Left lung (tissue), 10 donors: Measurements from ENCODE around the gene MT2A. TPM values are rescaled to one million over a fixed set of nuclear protein-coding genes. Genes with fewer than 3 reads are reported as not detected.

Experiments
- ATAC-seq: fragments of 200-7000 bp; cut with Tn5 transposase; one replicate; pipeline ENCODE4 v1.9.1; 2020; ENCODE audit warnings: moderate library complexity
- DNase-seq, 4 donors: peaks; one replicate each; pipeline ENCODE4 v3.0.0-alpha.2; 2013 to 2020
- H3K27ac ChIP-seq, 2 donors: fragments of 200-600 bp; sonication (generic) in 1 of 2; one replicate each; pipeline versions ENCODE4 v1.5.0 to v1.8.0; 2020 to 2021
- H3K27me3 ChIP-seq, 2 donors: fragments of 200-600 bp; sonication (generic) in 1 of 2; one replicate each; pipeline versions ENCODE4 v1.5.0 to v1.8.0; 2020 to 2021
- H3K36me3 ChIP-seq, 2 donors: fragments of 200-600 bp; sonication (generic) in 1 of 2; one replicate each; pipeline versions ENCODE4 v1.5.0 to v1.8.0; 2020 to 2021
- H3K4me1 ChIP-seq, 2 donors: fragments of 200-600 bp; one replicate each; pipeline ENCODE4 v1.8.0; 2021
- H3K4me3 ChIP-seq, 2 donors: fragments of 200-600 bp; sonication (generic) in 1 of 2; one replicate each; pipeline versions ENCODE4 v1.5.0 to v1.8.0; 2020 to 2021; ENCODE audit warnings: mild to moderate bottlenecking in 1 of 2
- H3K9me3 ChIP-seq, 2 donors: fragments of 200-600 bp; sonication (generic) in 1 of 2; one replicate each; pipeline versions ENCODE4 v1.5.0 to v1.8.0; 2020 to 2021
- intact Hi-C, 2 donors: fragments of 100-400 bp; cut with DNase I; formaldehyde crosslinking; loops; one replicate each; pipeline versions ENCODE4 v1.11.2 to v1.14.2; 2022
- polyA plus RNA-seq, 6 donors: library from polyadenylated mRNA; unstranded; fragments of 120-200 nt; gene quantifications; one replicate each; pipeline ENCODE4 v1.2.1, GENCODE V29; 2013; ENCODE audit not compliant: insufficient read length in 6 of 6
- total RNA-seq, 2 donors: library from RNA; stranded (reverse); fragmentation: NEBNext Ultra II Directional; extraction: Animal tissue kit (Norgen Biotek cat#: 25700); gene quantifications; one replicate each; pipeline ENCODE4 v1.2.1, GENCODE V29; 2021
- TF ChIP-seq, protein P1 (sequence below), 2 donors: fragments of 200-600 bp; sonication (generic) in 1 of 2; IDR thresholded peaks; one replicate each; pipeline versions ENCODE4 v1.5.0 to v1.8.0; 2021; ENCODE audit warnings: antibody characterized with exemption in 2 of 2
- donor health status: DM: no; HTN: yes; CAD: no.
- donor health status: DM: no; HTN: no; CAD: no.

The MT2A gene
- total and polyA plus RNA-seq, 8 donors: 27.1 to 425 (median 47.9) TPM

GRCh38 chr16:56645311-56645710, 36.9 kb downstream of the MT2A start:
- ATAC-seq: no peak
- H3K27me3 ChIP-seq: peaks cover 17 to 89% of the 10 kb centered on the region in 2 donors
- peaks cover 0 to 17% of the 10 kb centered on the region in 2 donors for H3K4me1 ChIP-seq
- intact Hi-C loops: no loop called here
- no peak overlapping the region for H3K4me3 ChIP-seq
- no peak overlapping the region for H3K27ac ChIP-seq
- no peaks in the 10 kb centered on the region for H3K9me3 ChIP-seq
- TF ChIP-seq, protein P1, sequence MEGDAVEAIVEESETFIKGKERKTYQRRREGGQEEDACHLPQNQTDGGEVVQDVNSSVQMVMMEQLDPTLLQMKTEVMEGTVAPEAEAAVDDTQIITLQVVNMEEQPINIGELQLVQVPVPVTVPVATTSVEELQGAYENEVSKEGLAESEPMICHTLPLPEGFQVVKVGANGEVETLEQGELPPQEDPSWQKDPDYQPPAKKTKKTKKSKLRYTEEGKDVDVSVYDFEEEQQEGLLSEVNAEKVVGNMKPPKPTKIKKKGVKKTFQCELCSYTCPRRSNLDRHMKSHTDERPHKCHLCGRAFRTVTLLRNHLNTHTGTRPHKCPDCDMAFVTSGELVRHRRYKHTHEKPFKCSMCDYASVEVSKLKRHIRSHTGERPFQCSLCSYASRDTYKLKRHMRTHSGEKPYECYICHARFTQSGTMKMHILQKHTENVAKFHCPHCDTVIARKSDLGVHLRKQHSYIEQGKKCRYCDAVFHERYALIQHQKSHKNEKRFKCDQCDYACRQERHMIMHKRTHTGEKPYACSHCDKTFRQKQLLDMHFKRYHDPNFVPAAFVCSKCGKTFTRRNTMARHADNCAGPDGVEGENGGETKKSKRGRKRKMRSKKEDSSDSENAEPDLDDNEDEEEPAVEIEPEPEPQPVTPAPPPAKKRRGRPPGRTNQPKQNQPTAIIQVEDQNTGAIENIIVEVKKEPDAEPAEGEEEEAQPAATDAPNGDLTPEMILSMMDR (IDR thresholded peaks at IDR 0.05): no peak
- no peaks in the 10 kb centered on the region for H3K36me3 ChIP-seq
- DNase-seq: no peak

DNA sequence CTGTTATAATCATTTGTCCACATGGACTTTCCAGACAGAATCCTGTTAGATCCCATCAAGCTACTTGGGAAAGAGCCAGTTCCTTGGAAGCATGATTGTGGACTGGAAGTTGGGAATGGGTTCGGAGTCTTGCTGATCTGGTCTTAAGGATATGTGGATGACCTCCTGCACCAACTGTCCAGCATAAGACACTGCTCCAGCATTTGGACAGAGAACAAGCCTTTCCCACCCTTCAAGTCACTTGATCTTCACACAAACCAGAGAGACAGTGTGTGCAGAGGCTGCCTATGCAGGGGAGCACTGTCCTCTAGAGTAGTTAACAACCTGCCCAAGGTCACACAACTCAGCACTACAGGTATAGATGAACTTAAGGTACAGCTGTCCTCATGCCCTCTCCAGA, 37.5 kb downstream of the MT2A start:
- Histone ChIP-seq H3K27me3 (peaks cover 17 to 84% of the 10 kb centered on the region in 2 donors), H3K4me1 (peaks cover 0 to 17% of the 10 kb centered on the region in 2 donors), H3K4me3 (no peak overlapping the region)

DNA sequence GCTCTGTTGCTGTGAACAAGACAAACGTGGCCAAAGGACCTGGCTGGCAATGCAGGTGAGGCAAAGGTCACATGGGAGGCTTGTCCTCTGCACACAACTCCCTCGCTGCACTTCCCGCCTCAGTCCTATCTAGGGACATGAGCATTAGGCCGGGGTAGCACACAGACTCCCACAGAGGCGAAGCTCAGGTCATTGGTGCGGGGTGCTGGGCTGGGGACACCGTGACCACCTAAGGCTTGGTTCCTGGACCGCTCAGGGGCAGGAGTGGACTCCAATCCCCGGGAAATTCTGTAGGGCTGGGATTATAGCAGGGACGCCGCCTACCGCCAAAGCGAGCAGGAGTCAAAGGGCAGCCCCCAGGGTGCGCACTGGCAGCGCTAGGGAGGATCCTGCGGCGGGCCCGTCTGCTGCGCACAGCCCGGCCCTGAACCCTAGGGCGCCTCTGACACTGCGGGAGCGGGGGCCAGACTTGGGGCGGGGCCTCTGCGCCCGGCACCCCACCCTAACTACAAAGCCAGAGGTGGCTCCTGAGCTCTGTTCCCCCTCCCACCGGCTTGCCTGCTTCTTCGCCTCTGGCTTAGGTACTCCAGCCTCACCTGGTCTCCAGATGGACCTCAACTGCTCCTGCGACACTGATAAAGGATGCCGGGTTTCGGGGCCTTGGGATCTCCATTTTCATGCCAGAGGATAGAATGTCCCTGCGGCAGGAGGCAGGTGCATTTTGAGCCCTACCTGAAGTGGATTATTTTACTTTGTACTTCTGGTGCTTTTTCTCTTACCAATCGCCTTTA, 39.5 kb downstream of the MT2A start:
- TF ChIP-seq, protein P1 (IDR thresholded peaks at IDR 0.05): no peak
- H3K9me3 ChIP-seq: no peaks in the 10 kb centered on the region
- ATAC-seq: no peak
- intact Hi-C loops: no loop called here
- H3K4me1 ChIP-seq: peaks cover 0 to 14% of the 10 kb centered on the region in 2 donors
- no peak overlapping the region for H3K27ac ChIP-seq
- no peak overlapping the region for H3K4me3 ChIP-seq
- DNase-seq: no peak
- H3K27me3 ChIP-seq: peaks cover 17 to 80% of the 10 kb centered on the region in 2 donors
- no peaks in the 10 kb centered on the region for H3K36me3 ChIP-seq

More for the DNA sequence above, 37.5 kb downstream of the MT2A start:
- H3K27ac ChIP-seq: no peak overlapping the region
- no peak for ATAC-seq
- H3K9me3 ChIP-seq: no peaks in the 10 kb centered on the region
- no peak for DNase-seq
- no peaks in the 10 kb centered on the region for H3K36me3 ChIP-seq
- intact Hi-C loops: no loop called here
- TF ChIP-seq, protein P1 (IDR thresholded peaks at IDR 0.05): no peak

DNA sequence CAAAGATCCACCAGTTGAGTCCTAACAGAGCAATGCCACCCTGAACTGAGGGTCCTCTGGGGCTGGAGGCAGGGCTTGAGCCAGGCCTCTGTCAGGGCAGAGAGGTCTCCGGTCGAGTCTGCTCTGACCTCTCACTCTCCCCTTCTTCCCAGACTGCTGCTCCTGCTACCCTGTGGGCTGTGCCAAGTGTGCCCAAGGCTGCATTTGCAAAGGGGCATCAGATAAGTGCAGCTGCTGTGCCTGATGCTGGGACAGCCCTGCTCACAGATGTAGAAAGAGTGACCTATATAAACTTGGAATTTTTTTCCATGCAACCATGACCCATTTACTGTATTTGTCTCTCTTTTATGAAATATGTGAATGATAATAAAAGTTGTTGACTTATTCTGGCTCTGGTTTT, 40.9 kb downstream of the MT2A start:
- Histone ChIP-seq H3K9me3 (no peaks in the 10 kb centered on the region), H3K4me1 (no peaks in the 10 kb centered on the region), H3K36me3 (no peaks in the 10 kb centered on the region), H3K27ac (no peak overlapping the region), H3K4me3 (no peak overlapping the region), H3K27me3 (peaks cover 9 to 65% of the 10 kb centered on the region in 2 donors)
- no peak for DNase-seq
- intact Hi-C loops: no loop called here
- TF ChIP-seq, protein P1 (IDR thresholded peaks at IDR 0.05): no peak
- ATAC-seq: no peak

DNA sequence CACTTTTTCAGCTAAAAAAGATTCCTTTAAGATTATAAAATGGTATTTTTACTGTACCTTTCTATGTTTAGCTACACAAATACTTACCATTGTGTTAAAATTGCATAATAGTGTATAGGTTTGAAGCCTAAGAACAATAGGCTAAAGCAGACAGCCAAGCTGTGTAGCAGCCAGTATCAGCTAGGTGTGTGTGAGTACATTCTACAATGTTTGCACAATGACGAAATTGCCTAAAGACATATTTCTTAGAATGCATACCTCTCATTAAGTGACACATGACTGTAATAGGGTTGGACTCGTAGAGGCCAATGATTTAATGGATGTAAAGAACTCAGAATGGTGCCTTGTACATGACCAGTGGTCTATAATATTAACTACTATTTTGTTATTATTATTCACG, 41.4 kb downstream of the MT2A start:
- DNase-seq (no peak), ATAC-seq (no peak)
- Histone ChIP-seq H3K36me3 (no peaks in the 10 kb centered on the region), H3K27me3 (peaks cover 5 to 61% of the 10 kb centered on the region in 2 donors), H3K27ac (no peak overlapping the region), H3K4me1 (no peaks in the 10 kb centered on the region), H3K4me3 (no peak overlapping the region), H3K9me3 (no peaks in the 10 kb centered on the region)
- TF ChIP-seq, protein P1 (IDR thresholded peaks at IDR 0.05): no peak
- intact Hi-C loops: no loop called here
